ENCODE data around the gene FNDC3B. TPM values are rescaled to one million over a fixed set of nuclear protein-coding genes. Genes with fewer than 3 reads are reported as not detected.

Gene FNDC3B
- total and polyA plus RNA-seq, 5 experiments from 2014 or later, result 6.5 to 20.6 (median 8.8) TPM

- Mint-ChIP-seq H3K4me3 (no peak overlapping the region), H3K27ac (no peak overlapping the region), H3K9me3 (peaks cover 0 to 6% (median 0%) of the 10 kb centered on the region in 9 donors), H3K27me3 (no peaks in the 10 kb centered on the region), H3K4me1 (no peaks in the 10 kb centered on the region), H3K36me3 (peaks cover 14 to 38% (median 17%) of the 10 kb centered on the region in 3 donors)
- POLR2A ChIA-PET, result no interaction called here
- no peak for DNase-seq
- no peak for ATAC-seq
Measured at GRCh38 chr3:172388412-172389078, 349.2 kb downstream of the FNDC3B start.

GRCh38 chr3:172390792-172391191 is 351.4 kb downstream of the FNDC3B start:
- Mint-ChIP-seq H3K27ac (peak overlapping the region in 1 of 10 donors; percentile 43), H3K4me3 (no peak overlapping the region), H3K4me1 (no peaks in the 10 kb centered on the region), H3K36me3 (peaks cover 17 to 40% (median 18%) of the 10 kb centered on the region in 3 donors), H3K27me3 (no peaks in the 10 kb centered on the region), H3K9me3 (peaks cover 0 to 6% (median 0%) of the 10 kb centered on the region in 9 donors)
- DNase-seq (no peak), ATAC-seq (no peak)
- POLR2A ChIA-PET, result no interaction called here

GRCh38 chr3:172391592-172392302 is 352.4 kb downstream of the FNDC3B start:
- H3K36me3 Mint-ChIP-seq, result peaks cover 17 to 45% (median 22%) of the 10 kb centered on the region in 3 donors
- no peaks in the 10 kb centered on the region for H3K27me3 Mint-ChIP-seq
- no peaks in the 10 kb centered on the region for H3K4me1 Mint-ChIP-seq
- ATAC-seq (no peak), DNase-seq (no peak)
- no peak overlapping the region for H3K4me3 Mint-ChIP-seq
- peaks cover 0 to 6% (median 0%) of the 10 kb centered on the region in 9 donors for H3K9me3 Mint-ChIP-seq
- H3K27ac Mint-ChIP-seq, result no peak overlapping the region
- POLR2A ChIA-PET, result no interaction called here

GRCh38 chr3:172394692-172395091 is 355.3 kb downstream of the FNDC3B start:
- DNase-seq (no peak), ATAC-seq (no peak)
- POLR2A ChIA-PET, result no interaction called here
- Mint-ChIP-seq H3K27ac (no peak overlapping the region), H3K4me3 (no peak overlapping the region), H3K4me1 (no peaks in the 10 kb centered on the region), H3K27me3 (no peaks in the 10 kb centered on the region), H3K9me3 (peaks cover 0 to 6% (median 0%) of the 10 kb centered on the region in 9 donors), H3K36me3 (peaks cover 17 to 65% (median 31%) of the 10 kb centered on the region in 3 donors)

GRCh38 chr3:172396400-172396799 is 357.0 kb downstream of the FNDC3B start:
- no peak for DNase-seq
- POLR2A ChIA-PET, result no interaction called here
- H3K36me3 Mint-ChIP-seq, result peaks cover 8 to 68% (median 43%) of the 10 kb centered on the region in 3 donors
- peak overlapping the region in 1 of 10 donors; percentile 27 for H3K27ac Mint-ChIP-seq
- no peaks in the 10 kb centered on the region for H3K27me3 Mint-ChIP-seq
- H3K4me3 Mint-ChIP-seq, result no peak overlapping the region
- no peak for ATAC-seq
- H3K4me1 Mint-ChIP-seq, result no peaks in the 10 kb centered on the region
- H3K9me3 Mint-ChIP-seq, result peaks cover 0 to 11% (median 4%) of the 10 kb centered on the region in 9 donors

- Mint-ChIP-seq H3K4me3 (no peak overlapping the region), H3K27ac (no peak overlapping the region), H3K27me3 (no peaks in the 10 kb centered on the region), H3K36me3 (peaks cover 16 to 72% (median 49%) of the 10 kb centered on the region in 3 donors), H3K9me3 (peaks cover 0 to 18% (median 14%) of the 10 kb centered on the region in 9 donors), H3K4me1 (no peaks in the 10 kb centered on the region)
- ATAC-seq (no peak), DNase-seq (no peak)
- POLR2A ChIA-PET, result no interaction called here
Measured at GRCh38 chr3:172397716-172398405, 358.5 kb downstream of the FNDC3B start.

- ATAC-seq (no peak), DNase-seq (no peak)
- peaks cover 9 to 69% (median 44%) of the 10 kb centered on the region in 3 donors for H3K36me3 Mint-ChIP-seq
- H3K4me1 Mint-ChIP-seq, result no peaks in the 10 kb centered on the region
- POLR2A ChIA-PET, result no interaction called here
- no peaks in the 10 kb centered on the region for H3K27me3 Mint-ChIP-seq
- H3K27ac Mint-ChIP-seq, result no peak overlapping the region
- peaks cover 0 to 20% (median 16%) of the 10 kb centered on the region in 9 donors for H3K9me3 Mint-ChIP-seq
- H3K4me3 Mint-ChIP-seq, result no peak overlapping the region
Measured at GRCh38 chr3:172398484-172398883, 359.1 kb downstream of the FNDC3B start.

- H3K36me3 Mint-ChIP-seq, result peaks cover 8 to 46% (median 29%) of the 10 kb centered on the region in 3 donors
- ATAC-seq, result no peak
- H3K9me3 Mint-ChIP-seq, result peaks cover 0 to 27% (median 19%) of the 10 kb centered on the region in 9 donors
- no peak for DNase-seq
- no peak overlapping the region for H3K4me3 Mint-ChIP-seq
- POLR2A ChIA-PET, result no interaction called here
- no peak overlapping the region for H3K27ac Mint-ChIP-seq
- no peaks in the 10 kb centered on the region for H3K4me1 Mint-ChIP-seq
- no peaks in the 10 kb centered on the region for H3K27me3 Mint-ChIP-seq
Measured at GRCh38 chr3:172402090-172402489, 362.7 kb downstream of the FNDC3B start.

- DNase-seq (no peak), ATAC-seq (no peak)
- H3K9me3 Mint-ChIP-seq, result peaks cover 0 to 27% (median 19%) of the 10 kb centered on the region in 9 donors
- no peak overlapping the region for H3K4me3 Mint-ChIP-seq
- POLR2A ChIA-PET, result no interaction called here
- H3K36me3 Mint-ChIP-seq, result peaks cover 8 to 41% (median 24%) of the 10 kb centered on the region in 3 donors
- H3K27ac Mint-ChIP-seq, result no peak overlapping the region
- H3K4me1 Mint-ChIP-seq, result no peaks in the 10 kb centered on the region
- H3K27me3 Mint-ChIP-seq, result no peaks in the 10 kb centered on the region
Measured at GRCh38 chr3:172402892-172403643, 363.7 kb downstream of the FNDC3B start.

- Mint-ChIP-seq H3K9me3 (peaks cover 0 to 27% (median 19%) of the 10 kb centered on the region in 9 donors), H3K4me3 (no peak overlapping the region)
- POLR2A ChIA-PET, result no interaction called here
Measured at GRCh38 chr3:172404237-172404962, 365.0 kb downstream of the FNDC3B start.

GRCh38 chr3:172405914-172406313 is 366.5 kb downstream of the FNDC3B start:
- no peak overlapping the region for H3K4me3 Mint-ChIP-seq
- no peak for ATAC-seq
- POLR2A ChIA-PET, result no interaction called here

More at GRCh38 chr3:172404237-172404962, 365.0 kb downstream of the FNDC3B start:
- no peak for DNase-seq
- no peak for ATAC-seq
- Mint-ChIP-seq H3K36me3 (peaks cover 8 to 30% (median 20%) of the 10 kb centered on the region in 3 donors), H3K4me1 (no peaks in the 10 kb centered on the region), H3K27me3 (no peaks in the 10 kb centered on the region), H3K27ac (no peak overlapping the region)

GRCh38 chr3:172407872-172408271 is 368.5 kb downstream of the FNDC3B start:
- Mint-ChIP-seq H3K27ac (no peak overlapping the region), H3K4me1 (no peaks in the 10 kb centered on the region), H3K36me3 (peaks cover 0 to 5% (median 2%) of the 10 kb centered on the region in 3 donors), H3K9me3 (peaks cover 0 to 13% (median 3%) of the 10 kb centered on the region in 9 donors), H3K27me3 (peaks cover 2 to 11% (median 3%) of the 10 kb centered on the region in 5 donors), H3K4me3 (no peak overlapping the region)
- ATAC-seq (no peak), DNase-seq (no peak)
- POLR2A ChIA-PET, result no interaction called here

More at GRCh38 chr3:172405914-172406313, 366.5 kb downstream of the FNDC3B start:
- DNase-seq, result no peak
- H3K9me3 Mint-ChIP-seq, result peaks cover 0 to 27% (median 19%) of the 10 kb centered on the region in 9 donors
- peaks cover 8 to 19% (median 13%) of the 10 kb centered on the region in 3 donors for H3K36me3 Mint-ChIP-seq
- H3K4me1 Mint-ChIP-seq, result no peaks in the 10 kb centered on the region
- H3K27ac Mint-ChIP-seq, result no peak overlapping the region
- H3K27me3 Mint-ChIP-seq, result no peaks in the 10 kb centered on the region

All from naive thymus-derived CD8-positive, alpha-beta T cell (primary cell).